ENCODE measurements around the gene CAPN11. TPM values are rescaled to one million over a fixed set of nuclear protein-coding genes. Genes with fewer than 3 reads are reported as not detected.
A peak's percentile ranks its signal among the peaks of the same experiment; 100 is the strongest.

CAPN11 gene
- total and polyA plus RNA-seq, 2 experiments from 2014 or later: 1.1 to 1.7 TPM

GRCh38 chr6:44150317-44150917 is 8.2 kb upstream of the CAPN11 start:
- Histone ChIP-seq H2AFZ (no peak overlapping the region), H3K36me3 (ENCODE audit: insufficient read depth) (no peaks in the 10 kb centered on the region), H3K9me2 (ENCODE audit: insufficient read depth) (no peaks in the 10 kb centered on the region), H3K79me2 (replicated peaks; ENCODE audit: insufficient read depth) (no peaks in the 10 kb centered on the region), H3K27me3 (ENCODE audit: insufficient read depth) (no peaks in the 10 kb centered on the region), H3F3A (replicated peaks; ENCODE audit: low read depth) (0 out of 2 replicates have a peak, but pooled peaks cover 3% of the 10 kb centered on the region), H3K27ac (ENCODE audit: low read depth) (no peak overlapping the region), H3K4me3 (no peak overlapping the region), H4K20me1 (replicated peaks; ENCODE audit: insufficient read depth) (no peaks in the 10 kb centered on the region), H3K4me2 (no peak overlapping the region), H3K4me1 (ENCODE audit: insufficient read depth) (no peaks in the 10 kb centered on the region; the same call in 1 of the 2 replicates)
- ATAC-seq (no peak), DNase-seq (ENCODE audit: low spot score) (no peak)
- Mint-ChIP-seq H3K9me3 (no peaks in the 10 kb centered on the region), H3K4me3 (no peak overlapping the region), H3K4me1 (peaks cover 13% of the 10 kb centered on the region), H3K27me3 (ENCODE audit: insufficient read depth, low read depth, poor library complexity) (peaks cover 15% of the 10 kb centered on the region), H3K27ac (no peak overlapping the region), H3K36me3 (ENCODE audit: low read depth) (peaks cover 32% of the 10 kb centered on the region)
- no peak for TF ChIP-seq REST (IDR thresholded peaks at IDR 0.05; ENCODE audit: unreplicated experiment)
- TF ChIP-seq EZH2 (IDR thresholded peaks at IDR 0.05; ENCODE audit: low read depth, unreplicated experiment): no peak

DNA sequence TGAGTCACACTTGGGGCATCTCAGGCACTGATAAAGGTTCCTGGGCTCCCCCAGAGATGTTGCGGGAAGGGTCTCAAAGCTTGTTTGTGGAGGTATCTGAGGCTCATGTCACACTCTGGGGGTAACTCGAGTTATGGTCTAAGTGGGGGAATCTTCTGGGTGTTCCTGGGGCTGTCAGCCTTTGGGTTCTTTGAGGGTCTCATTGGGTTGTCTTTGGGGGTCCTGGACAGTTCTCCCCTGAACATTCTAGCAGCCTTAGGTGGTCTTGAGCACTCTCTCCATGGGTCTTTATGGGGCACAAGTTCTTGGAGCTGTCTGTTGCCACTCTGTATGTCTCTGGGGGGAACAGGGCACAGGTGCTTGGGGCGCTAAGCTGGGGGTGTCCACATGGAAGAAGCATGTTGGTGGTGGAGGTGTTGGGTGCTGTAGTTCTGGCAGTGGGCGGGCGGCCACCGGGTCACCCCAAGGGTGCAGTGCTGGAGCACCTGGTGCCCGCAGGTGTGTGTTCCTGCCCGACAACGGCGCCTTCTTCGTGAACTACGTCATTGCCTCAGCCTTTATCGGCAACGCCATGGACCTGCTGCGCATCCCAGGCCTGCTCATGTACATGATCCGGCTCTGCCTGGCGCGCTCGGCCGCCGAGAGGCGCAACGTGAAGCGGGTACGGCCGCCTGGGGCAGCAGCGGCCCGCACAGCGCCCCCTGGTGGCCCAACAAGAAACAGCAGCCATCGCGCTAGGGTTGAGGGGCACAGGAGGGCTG is 7.1 kb upstream of the CAPN11 start:
- H3K27ac Mint-ChIP-seq: no peak overlapping the region
- Histone ChIP-seq H3K4me1 (ENCODE audit: insufficient read depth) (peaks cover 4% of the 10 kb centered on the region), H3K27me3 (ENCODE audit: insufficient read depth) (no peaks in the 10 kb centered on the region), H3K27ac (ENCODE audit: low read depth) (no peak overlapping the region), H3K79me2 (replicated peaks; ENCODE audit: insufficient read depth) (no peaks in the 10 kb centered on the region), H3K4me2 (no peak overlapping the region), H3K4me3 (no peak overlapping the region), H3F3A (replicated peaks; ENCODE audit: low read depth) (0 out of 2 replicates have a peak, but pooled peaks cover 3% of the 10 kb centered on the region), H2AFZ (no peak overlapping the region), H3K36me3 (ENCODE audit: insufficient read depth) (no peaks in the 10 kb centered on the region), H3K9me2 (ENCODE audit: insufficient read depth) (no peaks in the 10 kb centered on the region), H4K20me1 (replicated peaks; ENCODE audit: insufficient read depth) (no peaks in the 10 kb centered on the region)
- H3K36me3 Mint-ChIP-seq (ENCODE audit: low read depth): peaks cover 24% of the 10 kb centered on the region
- peaks cover 19% of the 10 kb centered on the region for H3K27me3 Mint-ChIP-seq (ENCODE audit: insufficient read depth, low read depth, poor library complexity)
- H3K4me3 Mint-ChIP-seq: no peak overlapping the region; the same call in 2 of the 3 replicates
- no peaks in the 10 kb centered on the region for H3K9me3 Mint-ChIP-seq
- ATAC-seq: peak; percentile 86
- H3K4me1 Mint-ChIP-seq: peaks cover 23% of the 10 kb centered on the region
- DNase-seq (ENCODE audit: low spot score): peak; percentile 87
- TF ChIP-seq ZNF114 (CRISPR knock-in tag; IDR thresholded peaks at IDR 0.05) (no peak), EZH2 (IDR thresholded peaks at IDR 0.05; ENCODE audit: low read depth, unreplicated experiment) (no peak), ZNF331 (CRISPR knock-in tag; IDR thresholded peaks at IDR 0.05; ENCODE audit: low read depth) (no peak), CREB1 (CRISPR knock-in tag; IDR thresholded peaks at IDR 0.05; ENCODE audit: low read depth) (peak; percentile 52), EZH2phosphoT487 (IDR thresholded peaks at IDR 0.05; ENCODE audit: unreplicated experiment) (no peak), NANOG (IDR thresholded peaks at IDR 0.05; ENCODE audit: borderline replicate concordance) (no peak), POLR2AphosphoS5 (IDR thresholded peaks at IDR 0.05; ENCODE audit: low read depth) (no peak)
- TF ChIP-seq, protein P1, sequence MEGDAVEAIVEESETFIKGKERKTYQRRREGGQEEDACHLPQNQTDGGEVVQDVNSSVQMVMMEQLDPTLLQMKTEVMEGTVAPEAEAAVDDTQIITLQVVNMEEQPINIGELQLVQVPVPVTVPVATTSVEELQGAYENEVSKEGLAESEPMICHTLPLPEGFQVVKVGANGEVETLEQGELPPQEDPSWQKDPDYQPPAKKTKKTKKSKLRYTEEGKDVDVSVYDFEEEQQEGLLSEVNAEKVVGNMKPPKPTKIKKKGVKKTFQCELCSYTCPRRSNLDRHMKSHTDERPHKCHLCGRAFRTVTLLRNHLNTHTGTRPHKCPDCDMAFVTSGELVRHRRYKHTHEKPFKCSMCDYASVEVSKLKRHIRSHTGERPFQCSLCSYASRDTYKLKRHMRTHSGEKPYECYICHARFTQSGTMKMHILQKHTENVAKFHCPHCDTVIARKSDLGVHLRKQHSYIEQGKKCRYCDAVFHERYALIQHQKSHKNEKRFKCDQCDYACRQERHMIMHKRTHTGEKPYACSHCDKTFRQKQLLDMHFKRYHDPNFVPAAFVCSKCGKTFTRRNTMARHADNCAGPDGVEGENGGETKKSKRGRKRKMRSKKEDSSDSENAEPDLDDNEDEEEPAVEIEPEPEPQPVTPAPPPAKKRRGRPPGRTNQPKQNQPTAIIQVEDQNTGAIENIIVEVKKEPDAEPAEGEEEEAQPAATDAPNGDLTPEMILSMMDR (conservative IDR thresholded peaks at IDR 0.05; ENCODE audit: low read depth in 2 of 2): peak; percentile 97 to 100
- TF ChIP-seq, protein P2, sequence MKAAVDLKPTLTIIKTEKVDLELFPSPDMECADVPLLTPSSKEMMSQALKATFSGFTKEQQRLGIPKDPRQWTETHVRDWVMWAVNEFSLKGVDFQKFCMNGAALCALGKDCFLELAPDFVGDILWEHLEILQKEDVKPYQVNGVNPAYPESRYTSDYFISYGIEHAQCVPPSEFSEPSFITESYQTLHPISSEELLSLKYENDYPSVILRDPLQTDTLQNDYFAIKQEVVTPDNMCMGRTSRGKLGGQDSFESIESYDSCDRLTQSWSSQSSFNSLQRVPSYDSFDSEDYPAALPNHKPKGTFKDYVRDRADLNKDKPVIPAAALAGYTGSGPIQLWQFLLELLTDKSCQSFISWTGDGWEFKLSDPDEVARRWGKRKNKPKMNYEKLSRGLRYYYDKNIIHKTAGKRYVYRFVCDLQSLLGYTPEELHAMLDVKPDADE (IDR thresholded peaks at IDR 0.05): no peak

All from GM23338 (cell line).